Gastrocnemius medialis (tissue), 4 donors: ENCODE measurements around the gene RASGEF1B. TPM values are rescaled to one million over a fixed set of nuclear protein-coding genes. Genes with fewer than 3 reads are reported as not detected.

ENCODE experiments used
- ATAC-seq, 2 donors: fragments of 150-250 bp; one replicate each; pipeline ENCODE4 v1.9.1; 2016
- DNase-seq, 2 donors: peaks; one replicate each; pipeline ENCODE4 v3.0.0-alpha.2; 2019
- H3K27ac ChIP-seq, 4 donors: fragments of 200-600 bp; sonication (generic); 1 replicate in 1 of 4; 2 replicates in 3 of 4; pipeline ENCODE4 v1.5.1; 2016 to 2018; ENCODE audit warnings: mild to moderate bottlenecking in 2 of 4, moderate library complexity in 1 of 4
- H3K27me3 ChIP-seq, 3 donors: fragments of 200-600 bp; sonication (generic) in 2 of 3; 1 replicate in 1 of 3; 2 replicates in 2 of 3; pipeline versions ENCODE4 v1.5.1 to v1.6.0; 2016 to 2019; ENCODE audit warnings: mild to moderate bottlenecking in 1 of 3, moderate library complexity in 1 of 3
- H3K36me3 ChIP-seq, 2 donors: fragments of 200-600 bp; sonication (generic) in 1 of 2; one replicate each; pipeline ENCODE4 v1.5.1; 2017 to 2018
- H3K4me1 ChIP-seq, 2 donors: fragments of 200-600 bp; sonication (generic) in 1 of 2; one replicate each; pipeline ENCODE4 v1.5.1; 2016 to 2017; ENCODE audit warnings: mild to moderate bottlenecking in 2 of 2
- H3K4me3 ChIP-seq, 4 donors: fragments of 200-600 bp; sonication (generic) in 3 of 4; 1 replicate in 1 of 4; 2 replicates in 3 of 4; pipeline ENCODE4 v1.5.1; 2016 to 2019; ENCODE audit warnings: mild to moderate bottlenecking in 2 of 4
- H3K9me3 ChIP-seq, 3 donors: fragments of 200-600 bp; sonication (generic) in 2 of 3; 1 replicate in 1 of 3; 2 replicates in 2 of 3; pipeline ENCODE4 v1.5.1; 2016 to 2019
- POLR2A ChIP-seq, 2 donors: fragments of 450-650 bp; IDR thresholded peaks; one replicate each; pipeline ENCODE4 v1.6.1; 2017; ENCODE audit warnings: antibody characterized with exemption in 2 of 2, mild to moderate bottlenecking in 2 of 2, moderate library complexity in 2 of 2
- in situ Hi-C, 4 donors: fragments of 200-750 bp; cut with MboI; loops; one replicate each; pipeline versions ENCODE4 v1.15.0 to v1.8.0; 2017; ENCODE audit warnings: low sequenced_read_pairs in 4 of 4
- intact Hi-C: fragments of 100-400 bp; cut with DNase I; formaldehyde crosslinking; loops from one replicate; pipeline ENCODE4 v1.15.1; 2023; ENCODE audit warnings: low total_unique reads
- total RNA-seq, 4 donors: library from RNA; depleted of rRNA; stranded (reverse); fragments of >200 nt; gene quantifications; one replicate each; pipeline versions ENCODE4 v1.1.0 to v1.2.3, GENCODE V29; 2016
- TF ChIP-seq, protein P1 (sequence below), 5 experiments: fragments of 450-650 bp in 3 of 5; fragments of 200-600 bp in 2 of 5; sonication (generic) in 2 of 5; IDR thresholded peaks in 4 of 5; conservative IDR thresholded peaks in 1 of 5; 1 replicate in 4 of 5; 2 replicates in 1 of 5; pipeline ENCODE4 v1.5.1; 2016 to 2019; ENCODE audit warnings: antibody characterized with exemption in 5 of 5, mild to moderate bottlenecking in 3 of 5, moderate library complexity in 3 of 5

RASGEF1B gene
- total RNA-seq, 4 donors from 2014 or later, result 1.9 to 6.0 (median 5.2) TPM

DNA sequence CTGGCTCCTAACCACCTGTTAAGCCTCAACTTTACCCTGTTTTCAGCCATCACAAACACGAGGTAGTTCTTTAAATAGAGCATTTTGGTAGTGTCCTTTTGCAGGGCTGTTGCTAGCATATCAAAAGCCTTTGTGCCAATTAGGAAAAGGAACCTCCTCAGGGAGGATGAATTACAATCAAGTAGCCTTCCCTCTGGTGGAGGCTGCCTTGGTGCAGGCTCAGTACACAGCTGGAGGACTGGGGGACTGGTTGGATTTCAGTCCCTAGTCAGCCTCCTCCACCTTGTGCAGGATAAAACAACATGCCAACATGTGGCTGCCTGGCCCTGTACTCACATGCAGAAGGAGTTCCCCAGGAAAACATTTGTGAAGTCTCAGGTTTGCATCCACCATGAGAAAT lies 53.1 kb downstream of the RASGEF1B start:
- no peaks in the 10 kb centered on the region for H3K9me3 ChIP-seq
- H3K27ac ChIP-seq, result no peak overlapping the region
- DNase-seq, result no peak
- intact Hi-C loops (no loop called here), in situ Hi-C loops (no loop called here)
- no peaks in the 10 kb centered on the region for H3K27me3 ChIP-seq
- no peak overlapping the region for H3K4me3 ChIP-seq
- no peak for TF ChIP-seq POLR2A (IDR thresholded peaks at IDR 0.05)
- TF ChIP-seq, protein P1, sequence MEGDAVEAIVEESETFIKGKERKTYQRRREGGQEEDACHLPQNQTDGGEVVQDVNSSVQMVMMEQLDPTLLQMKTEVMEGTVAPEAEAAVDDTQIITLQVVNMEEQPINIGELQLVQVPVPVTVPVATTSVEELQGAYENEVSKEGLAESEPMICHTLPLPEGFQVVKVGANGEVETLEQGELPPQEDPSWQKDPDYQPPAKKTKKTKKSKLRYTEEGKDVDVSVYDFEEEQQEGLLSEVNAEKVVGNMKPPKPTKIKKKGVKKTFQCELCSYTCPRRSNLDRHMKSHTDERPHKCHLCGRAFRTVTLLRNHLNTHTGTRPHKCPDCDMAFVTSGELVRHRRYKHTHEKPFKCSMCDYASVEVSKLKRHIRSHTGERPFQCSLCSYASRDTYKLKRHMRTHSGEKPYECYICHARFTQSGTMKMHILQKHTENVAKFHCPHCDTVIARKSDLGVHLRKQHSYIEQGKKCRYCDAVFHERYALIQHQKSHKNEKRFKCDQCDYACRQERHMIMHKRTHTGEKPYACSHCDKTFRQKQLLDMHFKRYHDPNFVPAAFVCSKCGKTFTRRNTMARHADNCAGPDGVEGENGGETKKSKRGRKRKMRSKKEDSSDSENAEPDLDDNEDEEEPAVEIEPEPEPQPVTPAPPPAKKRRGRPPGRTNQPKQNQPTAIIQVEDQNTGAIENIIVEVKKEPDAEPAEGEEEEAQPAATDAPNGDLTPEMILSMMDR (IDR thresholded peaks at IDR 0.05 in 4 of 5, conservative IDR thresholded peaks at IDR 0.05 in 1 of 5), result no peak
- no peak for ATAC-seq
- H3K4me1 ChIP-seq, result no peaks in the 10 kb centered on the region
- H3K36me3 ChIP-seq, result no peaks in the 10 kb centered on the region

DNA sequence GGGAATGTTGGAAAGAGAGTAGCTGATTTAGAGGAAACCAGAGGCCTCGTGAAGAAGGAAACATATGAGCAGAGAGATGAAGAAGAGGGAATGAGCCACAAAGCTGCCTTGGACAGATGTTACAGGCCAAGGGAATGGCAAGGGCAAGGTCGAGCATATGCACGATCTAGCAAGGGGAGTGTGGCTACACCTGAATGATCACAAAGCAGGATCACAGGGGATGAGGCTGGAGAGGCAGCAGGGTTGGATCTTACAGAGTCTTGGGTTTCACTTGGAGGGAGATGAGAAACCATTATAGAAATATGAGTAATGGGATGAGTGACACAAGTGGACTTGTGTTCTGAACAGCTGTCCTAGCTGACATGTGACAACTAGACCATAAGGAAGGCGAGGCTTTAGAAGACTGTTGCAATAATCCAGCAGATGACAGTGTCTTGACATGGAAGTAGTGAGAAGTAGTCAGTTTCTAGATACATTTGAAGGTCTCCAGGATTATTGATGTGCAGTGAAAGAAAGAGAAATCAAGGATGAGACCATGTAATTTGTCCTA lies 58.7 kb downstream of the RASGEF1B start:
- H3K27ac ChIP-seq, result no peak overlapping the region
- ATAC-seq, result peak; percentile 73 to 79
- in situ Hi-C loops, result no loop called here

DNA sequence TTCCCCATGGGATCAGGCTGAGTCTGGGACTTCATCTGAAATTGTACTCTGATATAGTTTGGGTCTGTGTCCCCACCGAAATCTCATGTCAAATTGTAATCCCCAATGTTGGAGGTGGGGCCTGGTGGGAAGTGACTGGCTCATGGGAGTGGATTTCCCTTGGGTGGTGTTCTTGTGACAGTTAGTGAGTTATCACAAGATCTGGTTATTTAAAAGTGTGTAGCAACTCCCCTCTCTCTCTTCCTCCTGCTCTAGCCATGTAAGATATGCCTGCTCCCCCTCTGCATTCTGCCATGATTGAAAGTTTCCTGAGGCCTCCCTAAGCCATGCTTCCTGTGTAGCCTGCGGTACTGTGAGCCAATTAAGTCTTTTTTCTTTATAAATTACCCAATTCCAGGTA lies 61.0 kb downstream of the RASGEF1B start:
- no peaks in the 10 kb centered on the region for H3K9me3 ChIP-seq
- no peak overlapping the region for H3K27ac ChIP-seq
- no peak overlapping the region for H3K4me3 ChIP-seq
- H3K4me1 ChIP-seq, result no peaks in the 10 kb centered on the region
- intact Hi-C loops, result no loop called here
- H3K27me3 ChIP-seq, result no peaks in the 10 kb centered on the region
- ATAC-seq (no peak), DNase-seq (no peak)
- in situ Hi-C loops, result no loop called here
- no peaks in the 10 kb centered on the region for H3K36me3 ChIP-seq
- TF ChIP-seq, protein P1 (IDR thresholded peaks at IDR 0.05 in 4 of 5, conservative IDR thresholded peaks at IDR 0.05 in 1 of 5), result no peak
- no peak for TF ChIP-seq POLR2A (IDR thresholded peaks at IDR 0.05)

More for the DNA sequence above, 58.7 kb downstream of the RASGEF1B start:
- no peaks in the 10 kb centered on the region for H3K27me3 ChIP-seq
- H3K36me3 ChIP-seq, result no peaks in the 10 kb centered on the region
- DNase-seq, result no peak
- intact Hi-C loops, result no loop called here
- no peaks in the 10 kb centered on the region for H3K4me1 ChIP-seq
- no peak for TF ChIP-seq POLR2A (IDR thresholded peaks at IDR 0.05)
- TF ChIP-seq, protein P1 (IDR thresholded peaks at IDR 0.05 in 4 of 5, conservative IDR thresholded peaks at IDR 0.05 in 1 of 5), result no peak
- no peaks in the 10 kb centered on the region for H3K9me3 ChIP-seq
- H3K4me3 ChIP-seq, result no peak overlapping the region

DNA sequence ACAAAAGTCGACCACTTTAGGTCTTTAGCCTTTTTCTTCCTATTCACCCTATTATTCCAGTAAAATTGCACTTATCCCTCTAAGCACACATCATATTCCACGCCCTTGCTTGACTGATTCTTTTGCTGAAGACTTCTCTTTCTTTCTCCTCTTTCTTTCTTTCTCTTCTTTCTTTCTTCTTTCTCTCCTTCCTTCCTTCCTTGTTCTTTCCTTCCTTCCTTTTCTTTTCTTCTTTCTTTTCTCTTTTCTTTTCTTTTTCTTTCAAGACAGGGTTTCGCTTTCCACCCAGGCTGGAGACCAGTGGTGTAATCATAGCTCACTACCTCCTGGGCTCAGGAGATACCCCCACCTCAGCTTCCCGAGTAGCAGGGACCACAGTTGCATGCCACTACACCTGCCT lies 61.9 kb downstream of the RASGEF1B start:
- Histone ChIP-seq H3K4me3 (no peak overlapping the region), H3K9me3 (no peaks in the 10 kb centered on the region), H3K27ac (no peak overlapping the region), H3K4me1 (no peaks in the 10 kb centered on the region), H3K36me3 (no peaks in the 10 kb centered on the region), H3K27me3 (no peaks in the 10 kb centered on the region)
- DNase-seq, result no peak
- in situ Hi-C loops, result loop anchor here in 1 of 4 donors (10.0 kb wide), 1 partner anchor 865 kb away; no protein-coding TSS in a partner anchor
- ATAC-seq, result no peak
- TF ChIP-seq, protein P1 (IDR thresholded peaks at IDR 0.05 in 4 of 5, conservative IDR thresholded peaks at IDR 0.05 in 1 of 5), result no peak
- no peak for TF ChIP-seq POLR2A (IDR thresholded peaks at IDR 0.05)
- intact Hi-C loops, result loop anchor here (10.0 kb wide), 1 partner anchor 795 kb away; no protein-coding TSS in a partner anchor

DNA sequence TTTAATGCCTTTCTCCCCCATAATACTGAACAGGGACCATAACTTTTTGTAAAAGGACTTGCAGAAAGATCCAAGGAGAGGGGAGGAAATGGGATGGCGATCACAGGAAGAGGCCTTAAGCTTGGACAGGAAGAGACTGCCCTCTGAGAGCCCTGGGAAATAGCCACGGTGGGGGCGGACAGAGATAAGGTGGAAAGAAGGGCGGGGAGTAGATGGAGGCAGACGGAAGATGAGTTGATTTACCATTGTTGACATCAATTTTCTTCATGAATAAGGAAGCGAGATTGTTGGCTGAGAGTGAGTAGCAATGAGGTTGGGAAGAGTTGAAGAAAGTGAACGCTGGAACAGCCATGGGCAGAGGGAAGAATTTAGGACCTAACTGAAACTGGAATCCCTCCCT lies 63.4 kb downstream of the RASGEF1B start:
- Histone ChIP-seq H3K9me3 (no peaks in the 10 kb centered on the region), H3K27ac (no peak overlapping the region), H3K4me1 (no peaks in the 10 kb centered on the region), H3K27me3 (no peaks in the 10 kb centered on the region), H3K4me3 (no peak overlapping the region), H3K36me3 (no peaks in the 10 kb centered on the region)
- DNase-seq (no peak), ATAC-seq (no peak)
- intact Hi-C loops (loop anchor here (10.0 kb wide), 1 partner anchor 796 kb away; no protein-coding TSS in a partner anchor), in situ Hi-C loops (loop anchor here in 1 of 4 donors (10.0 kb wide), 1 partner anchor 866 kb away; no protein-coding TSS in a partner anchor)
- TF ChIP-seq, protein P1 (IDR thresholded peaks at IDR 0.05 in 4 of 5, conservative IDR thresholded peaks at IDR 0.05 in 1 of 5), result no peak
- no peak for TF ChIP-seq POLR2A (IDR thresholded peaks at IDR 0.05)
